Neural progenitor cell (in vitro differentiated cells): ENCODE results near the gene HIGD1A.

ENCODE experiments used
- EZH2phosphoT487 ChIP-seq: fragments of 200-600 bp; sonication (generic); IDR thresholded peaks from 2 replicates; pipeline ENCODE4 v1.6.1; 2017; ENCODE audit warnings: antibody characterized with exemption
- TF ChIP-seq, protein P1 (sequence below): fragments of 200-600 bp; sonication (generic); IDR thresholded peaks from 2 replicates; pipeline ENCODE4 v1.5.1; 2017; ENCODE audit warnings: antibody characterized with exemption, mild to moderate bottlenecking

DNA sequence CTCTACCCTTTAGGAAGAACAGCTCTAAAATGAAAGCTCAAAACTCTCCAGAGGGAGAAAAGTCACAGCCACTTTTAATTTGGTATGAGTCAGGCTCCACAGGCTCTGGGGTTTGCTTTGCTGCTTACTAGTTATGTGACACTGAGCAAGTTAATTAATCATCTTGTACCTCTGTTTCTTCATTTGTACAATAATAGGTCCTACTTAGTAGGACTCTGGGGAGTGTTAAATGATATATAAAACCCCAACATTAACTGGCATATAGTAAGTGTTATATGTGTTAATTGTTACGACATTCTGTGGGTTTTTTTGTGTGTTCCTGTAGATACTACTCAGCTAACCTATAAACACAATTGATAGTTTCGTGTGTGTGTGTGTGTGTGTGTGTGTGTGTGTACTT is 11.5 kb upstream of the HIGD1A start:
- no peak for TF ChIP-seq EZH2phosphoT487
- TF ChIP-seq, protein P1, sequence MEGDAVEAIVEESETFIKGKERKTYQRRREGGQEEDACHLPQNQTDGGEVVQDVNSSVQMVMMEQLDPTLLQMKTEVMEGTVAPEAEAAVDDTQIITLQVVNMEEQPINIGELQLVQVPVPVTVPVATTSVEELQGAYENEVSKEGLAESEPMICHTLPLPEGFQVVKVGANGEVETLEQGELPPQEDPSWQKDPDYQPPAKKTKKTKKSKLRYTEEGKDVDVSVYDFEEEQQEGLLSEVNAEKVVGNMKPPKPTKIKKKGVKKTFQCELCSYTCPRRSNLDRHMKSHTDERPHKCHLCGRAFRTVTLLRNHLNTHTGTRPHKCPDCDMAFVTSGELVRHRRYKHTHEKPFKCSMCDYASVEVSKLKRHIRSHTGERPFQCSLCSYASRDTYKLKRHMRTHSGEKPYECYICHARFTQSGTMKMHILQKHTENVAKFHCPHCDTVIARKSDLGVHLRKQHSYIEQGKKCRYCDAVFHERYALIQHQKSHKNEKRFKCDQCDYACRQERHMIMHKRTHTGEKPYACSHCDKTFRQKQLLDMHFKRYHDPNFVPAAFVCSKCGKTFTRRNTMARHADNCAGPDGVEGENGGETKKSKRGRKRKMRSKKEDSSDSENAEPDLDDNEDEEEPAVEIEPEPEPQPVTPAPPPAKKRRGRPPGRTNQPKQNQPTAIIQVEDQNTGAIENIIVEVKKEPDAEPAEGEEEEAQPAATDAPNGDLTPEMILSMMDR, result no peak
